Measurements from ENCODE around the gene ABLIM3. TPM values are rescaled to one million over a fixed set of nuclear protein-coding genes. Genes with fewer than 3 reads are reported as not detected.

The ABLIM3 gene
- polyA plus RNA-seq, 4 donors: 0.94 to 1.4 (median 1.2) TPM

DNA sequence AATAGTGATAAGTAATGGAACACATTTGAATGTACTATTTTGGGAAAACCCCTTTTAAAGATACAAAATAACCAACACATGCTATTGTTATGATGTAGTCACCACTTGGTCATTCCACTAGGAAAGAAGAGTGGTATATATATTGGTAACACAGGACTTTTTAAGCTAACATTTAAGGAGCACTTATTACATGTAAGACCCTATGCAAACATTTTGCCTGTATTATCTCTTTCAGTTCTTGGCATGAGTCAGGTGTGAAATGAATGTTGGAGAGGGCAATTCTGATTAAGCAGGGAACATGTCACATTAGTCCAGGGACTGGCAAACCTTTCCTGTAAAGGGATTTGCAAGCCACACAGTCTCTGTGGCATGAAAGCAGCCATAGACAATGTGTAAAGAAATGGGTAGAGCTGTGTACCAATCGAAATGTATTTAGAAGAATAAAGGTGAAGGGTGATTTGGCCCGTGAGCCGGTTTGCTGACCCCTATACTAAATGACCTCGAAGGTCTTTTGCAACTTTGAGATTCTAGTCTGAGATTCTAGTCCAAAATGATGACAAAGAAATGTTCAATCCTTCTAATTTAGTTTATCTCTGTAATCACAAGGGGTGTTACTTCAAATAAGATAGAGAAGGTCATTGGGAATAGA is 15.3 kb downstream of the ABLIM3 start:
- DNase-seq (ENCODE audit: low read depth in 4 of 4, low spot score in 2 of 4): no peak

DNA sequence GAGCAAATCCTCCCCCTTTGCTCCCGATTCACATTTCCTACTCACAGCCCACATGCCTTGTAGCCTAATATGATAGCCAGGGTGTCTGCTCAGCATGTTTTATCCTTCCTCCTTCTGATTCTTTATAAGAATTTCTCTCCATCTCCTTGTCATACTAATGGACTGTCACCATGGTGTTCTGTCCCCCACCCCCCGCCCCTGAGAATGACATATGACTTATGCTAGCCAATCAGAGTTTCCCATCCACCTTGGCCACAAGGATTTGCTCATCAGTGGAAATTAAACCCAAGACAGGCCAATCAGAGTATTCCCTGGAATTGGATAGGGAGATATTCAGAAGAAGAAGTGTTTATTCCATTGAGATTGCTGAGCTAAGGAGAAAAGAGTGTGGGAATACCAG is 16.0 kb downstream of the ABLIM3 start:
- DNase-seq (ENCODE audit: low read depth in 4 of 4, low spot score in 2 of 4): no peak

- no peak for DNase-seq (ENCODE audit: low read depth in 4 of 4, low spot score in 2 of 4)
Measured at GRCh38 chr5:149160291-149160787, 19.0 kb downstream of the ABLIM3 start.

DNA sequence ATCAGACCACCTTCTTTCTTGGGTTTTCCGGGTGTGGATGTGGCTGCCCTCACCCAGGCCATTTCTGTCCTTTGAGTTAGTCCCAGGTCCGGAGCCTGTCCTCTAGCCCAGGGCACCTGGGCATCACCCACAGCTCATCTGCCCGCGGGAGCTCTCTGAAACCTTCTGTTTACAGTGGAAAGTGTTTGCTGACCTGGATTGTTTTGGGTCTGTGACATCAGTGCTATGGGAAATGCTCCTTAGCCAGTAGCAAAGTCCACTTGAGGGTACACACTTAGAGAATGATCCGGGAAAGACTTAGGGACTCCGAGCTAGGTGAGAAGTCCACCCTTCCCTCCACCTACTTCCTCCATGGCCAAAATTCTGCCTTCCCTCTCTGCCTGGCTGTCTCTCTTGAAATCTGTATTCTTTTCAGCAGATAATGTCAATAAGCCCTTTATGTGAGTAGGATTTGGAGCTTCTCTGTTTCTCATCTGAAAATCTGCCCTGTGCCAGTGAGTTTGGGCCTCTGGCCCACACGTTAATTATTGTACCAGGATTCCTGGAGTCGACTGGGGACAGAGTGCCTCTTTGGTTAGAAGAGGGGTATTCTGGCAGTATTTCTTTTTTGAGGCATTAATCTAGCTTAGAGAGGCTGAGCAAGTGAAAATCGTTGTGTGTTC is 19.9 kb downstream of the ABLIM3 start:
- no peak for DNase-seq (ENCODE audit: low read depth in 4 of 4, low spot score in 2 of 4)

DNA sequence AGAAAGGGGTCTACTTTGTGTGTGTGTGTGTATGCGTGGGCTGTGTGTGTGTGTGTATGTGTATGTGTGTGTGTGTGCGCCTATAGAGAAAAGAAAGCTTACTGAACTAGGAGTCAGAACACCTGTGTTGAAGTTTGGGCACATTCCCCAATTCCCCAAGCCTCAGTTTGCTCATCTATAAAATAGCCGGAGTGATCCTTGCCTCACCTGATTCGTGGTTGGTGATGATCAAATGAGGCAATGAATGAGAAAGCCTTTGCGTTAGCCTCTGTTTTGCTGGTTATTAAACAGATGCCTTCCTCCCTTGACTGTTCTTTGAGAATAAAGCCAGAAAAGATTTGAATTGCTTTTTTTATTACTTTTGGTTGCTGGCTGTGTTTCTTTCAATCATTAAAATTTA is 20.6 kb downstream of the ABLIM3 start:
- no peak for DNase-seq (ENCODE audit: low read depth in 4 of 4, low spot score in 2 of 4)

DNA sequence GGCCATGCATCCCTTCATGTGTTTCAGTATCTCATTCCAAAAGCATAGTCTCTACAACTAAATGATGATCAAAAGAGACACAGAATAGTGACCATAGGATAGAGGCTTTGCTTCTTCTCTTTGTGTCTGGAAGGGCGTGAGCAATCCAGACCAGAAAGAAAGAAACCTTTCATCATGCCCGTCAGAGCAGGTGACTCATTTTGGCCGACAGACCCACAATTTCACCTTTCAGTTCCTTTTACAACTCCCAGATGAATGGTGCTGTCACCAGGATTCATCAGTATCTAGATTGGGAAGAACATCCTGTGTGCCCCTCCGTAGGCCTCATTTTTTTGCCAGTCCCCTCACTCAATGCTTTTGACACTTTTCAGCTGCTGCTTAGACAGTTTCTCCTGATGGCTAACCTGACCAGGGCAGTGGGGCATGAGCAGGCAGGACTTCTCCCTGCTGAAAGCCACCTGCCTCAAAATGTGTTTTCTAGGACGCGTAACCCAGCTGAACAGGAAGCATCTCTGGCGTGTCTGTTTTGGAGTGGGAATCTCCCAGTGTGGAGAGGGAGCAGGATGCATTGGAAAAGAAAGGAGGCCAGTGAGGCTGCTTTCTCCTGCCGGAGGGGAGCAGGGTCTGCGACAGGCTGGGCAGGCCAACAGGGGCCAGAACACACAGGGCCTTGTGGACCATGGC is 21.2 kb downstream of the ABLIM3 start:
- DNase-seq (ENCODE audit: low read depth in 4 of 4, low spot score in 2 of 4): no peak

GRCh38 chr5:149164731-149165130 is 23.4 kb downstream of the ABLIM3 start:
- DNase-seq (ENCODE audit: low read depth in 4 of 4, low spot score in 2 of 4): no peak

DNA sequence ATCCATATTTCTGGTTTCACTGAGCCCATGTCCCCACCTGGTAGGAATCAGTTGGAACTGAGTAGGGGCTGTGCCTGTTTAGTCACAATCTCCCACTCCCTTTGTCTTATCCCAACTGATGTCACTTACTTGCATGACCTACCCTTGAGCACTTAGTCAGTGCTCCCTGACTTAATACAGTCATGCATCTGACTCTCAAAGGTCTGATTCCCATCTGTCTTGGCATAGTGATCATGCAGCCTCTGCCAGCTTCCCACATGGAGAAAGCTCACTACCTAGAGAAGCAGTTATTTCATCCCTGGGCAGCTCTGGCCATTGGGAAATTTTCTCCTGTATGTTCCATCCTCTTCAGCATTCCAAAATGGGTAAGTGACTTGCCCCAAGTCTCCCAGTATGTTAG is 24.8 kb downstream of the ABLIM3 start:
- no peak for DNase-seq (ENCODE audit: low read depth in 4 of 4, low spot score in 2 of 4)

GRCh38 chr5:149166591-149167100 is 25.4 kb downstream of the ABLIM3 start:
- no peak for DNase-seq (ENCODE audit: low read depth in 4 of 4, low spot score in 2 of 4)

DNA sequence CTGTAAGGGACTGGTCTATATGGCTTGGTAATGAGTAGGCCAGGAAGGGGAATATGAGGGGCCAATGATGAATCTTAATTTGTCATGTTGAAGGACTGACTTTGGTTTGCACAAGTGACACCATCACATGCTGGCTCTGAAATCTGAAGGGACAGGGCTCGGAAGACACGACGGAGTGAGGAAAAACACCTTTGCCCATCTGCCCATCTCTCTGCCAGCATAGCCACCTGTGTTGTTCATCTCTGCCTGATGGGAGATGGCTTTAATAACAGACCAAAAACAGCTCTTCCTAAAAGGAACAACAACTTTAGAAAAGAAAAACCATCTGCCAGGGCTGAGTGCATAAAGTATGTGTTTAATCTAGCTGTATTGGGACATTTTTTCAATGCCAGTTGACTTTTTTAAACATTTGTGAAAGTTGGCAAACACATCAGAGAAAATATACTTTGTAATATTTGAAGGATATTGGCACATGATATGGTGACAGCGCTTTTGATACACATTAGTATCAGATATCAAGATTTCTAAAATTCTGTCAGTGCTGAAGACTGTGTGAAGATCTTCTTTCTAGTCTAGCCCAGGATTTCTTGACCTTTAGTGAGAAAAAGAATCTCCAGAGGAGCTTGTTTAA is 27.1 kb downstream of the ABLIM3 start:
- DNase-seq (ENCODE audit: low read depth in 4 of 4, low spot score in 2 of 4): no peak

DNA sequence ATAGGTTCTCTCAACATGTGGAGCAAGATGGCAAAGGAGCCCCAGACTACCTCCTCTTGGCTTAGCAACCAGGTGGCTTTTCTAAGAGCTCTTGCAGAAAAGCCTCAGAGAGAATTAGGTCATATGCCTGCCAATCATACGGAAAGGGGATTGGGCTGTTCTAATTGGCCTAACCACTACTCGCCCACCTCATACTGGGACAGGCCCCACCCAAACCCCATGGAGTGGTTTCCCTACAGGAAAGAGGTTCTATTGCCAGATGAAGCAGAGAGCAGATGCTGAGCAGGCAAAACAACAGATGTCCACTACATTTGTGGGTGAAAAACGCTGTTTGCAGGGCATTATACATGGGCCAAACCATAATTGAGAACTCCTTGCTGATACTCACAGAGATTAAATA is 29.0 kb downstream of the ABLIM3 start:
- DNase-seq (ENCODE audit: low read depth in 4 of 4, low spot score in 2 of 4): no peak

GRCh38 chr5:149172261-149172660 is 31.0 kb downstream of the ABLIM3 start:
- DNase-seq (ENCODE audit: low read depth in 4 of 4, low spot score in 2 of 4): no peak

DNA sequence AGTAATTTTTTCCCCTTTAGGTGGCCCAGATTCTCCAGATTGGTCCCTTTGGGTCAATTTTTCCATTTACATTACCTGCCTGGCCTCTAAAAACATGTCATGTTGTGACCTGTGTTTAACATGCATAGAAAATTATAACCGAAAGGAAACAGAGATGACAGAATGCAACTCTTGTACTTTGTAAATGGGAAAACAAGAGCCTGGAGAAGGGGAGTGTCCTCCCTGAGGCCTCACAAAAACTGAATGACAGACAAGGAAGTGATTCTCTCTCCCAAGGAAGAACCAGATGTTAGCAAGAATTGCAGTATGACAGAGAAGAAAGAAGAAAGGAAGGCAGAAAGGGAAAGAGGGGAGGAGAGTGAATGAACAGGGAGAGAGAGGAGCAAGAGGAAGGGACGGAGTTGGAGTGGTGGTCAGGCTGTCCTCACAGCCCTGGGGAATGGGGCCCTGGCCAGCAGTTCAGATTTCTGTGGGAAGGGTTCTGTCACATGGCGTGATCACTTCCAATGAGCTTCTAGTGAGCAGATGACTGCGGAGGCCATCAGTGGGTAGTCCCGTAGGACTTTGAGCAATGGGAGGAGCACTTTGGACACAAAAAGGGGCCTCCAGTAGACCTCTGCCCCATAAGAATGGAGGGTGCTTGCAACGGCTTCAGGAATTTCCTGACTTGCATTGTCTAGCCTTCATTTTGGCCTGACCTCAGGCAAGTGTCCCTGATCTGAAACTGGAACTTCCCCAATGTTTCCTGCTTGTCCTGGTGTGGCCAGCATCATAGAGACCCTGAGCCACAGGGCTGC is 31.6 kb downstream of the ABLIM3 start:
- DNase-seq (ENCODE audit: low read depth in 4 of 4, low spot score in 2 of 4): no peak

DNA sequence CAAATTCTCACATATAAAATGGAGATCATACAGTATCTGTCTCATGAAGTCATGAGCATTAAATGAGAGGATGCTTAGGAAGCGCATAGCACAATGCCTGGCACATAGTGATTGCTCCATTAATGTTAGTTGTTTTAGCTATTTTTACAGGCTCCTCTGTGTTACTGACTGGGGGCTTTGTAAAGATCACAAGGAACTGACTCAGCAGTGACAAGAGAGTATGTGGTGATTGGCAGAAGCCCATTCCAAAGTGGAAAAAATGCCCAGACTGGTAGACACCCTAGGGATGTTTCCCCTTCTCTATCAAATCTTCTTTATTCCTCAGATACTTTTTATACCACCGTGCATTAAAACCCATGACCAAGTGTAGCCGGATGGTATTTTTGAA is 33.5 kb downstream of the ABLIM3 start:
- no peak for DNase-seq (ENCODE audit: low read depth in 4 of 4, low spot score in 2 of 4)

DNA sequence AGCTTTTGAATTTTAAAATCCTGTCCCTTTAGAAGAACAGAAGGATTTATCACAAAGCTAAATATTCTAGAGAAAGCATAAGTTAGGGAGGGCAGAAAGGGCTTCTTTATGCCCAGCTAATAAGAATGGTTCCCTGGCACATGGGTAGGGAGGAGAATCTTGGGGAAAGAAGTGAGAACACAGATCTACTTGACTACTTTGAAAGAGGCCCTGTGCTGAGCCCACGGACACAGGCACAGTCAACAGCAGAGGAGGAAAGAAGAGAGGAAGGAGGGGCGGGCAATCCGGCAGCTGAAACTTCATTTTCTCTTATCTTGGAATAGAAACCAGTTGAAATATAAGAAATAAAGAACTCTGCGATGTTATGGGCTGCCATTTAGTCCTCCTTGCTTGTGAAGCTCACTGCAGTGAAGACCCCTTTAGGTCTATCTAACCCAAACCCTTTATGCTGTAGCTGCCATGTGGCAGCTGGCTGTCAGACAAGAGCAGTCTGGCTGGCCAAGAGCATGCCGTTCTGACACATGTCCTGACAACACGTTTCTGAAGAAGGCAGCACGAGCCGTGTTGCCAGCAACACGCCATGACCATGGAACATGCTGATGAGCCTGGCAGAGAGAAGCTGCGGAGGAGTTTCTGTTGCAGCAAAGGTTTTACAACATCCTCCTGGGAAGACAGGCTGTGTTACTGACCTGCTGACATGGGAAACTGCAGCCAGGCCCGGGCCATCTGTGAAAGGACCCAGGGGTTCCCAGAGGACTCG is 34.2 kb downstream of the ABLIM3 start:
- DNase-seq (ENCODE audit: low read depth in 4 of 4, low spot score in 2 of 4): no peak

DNA sequence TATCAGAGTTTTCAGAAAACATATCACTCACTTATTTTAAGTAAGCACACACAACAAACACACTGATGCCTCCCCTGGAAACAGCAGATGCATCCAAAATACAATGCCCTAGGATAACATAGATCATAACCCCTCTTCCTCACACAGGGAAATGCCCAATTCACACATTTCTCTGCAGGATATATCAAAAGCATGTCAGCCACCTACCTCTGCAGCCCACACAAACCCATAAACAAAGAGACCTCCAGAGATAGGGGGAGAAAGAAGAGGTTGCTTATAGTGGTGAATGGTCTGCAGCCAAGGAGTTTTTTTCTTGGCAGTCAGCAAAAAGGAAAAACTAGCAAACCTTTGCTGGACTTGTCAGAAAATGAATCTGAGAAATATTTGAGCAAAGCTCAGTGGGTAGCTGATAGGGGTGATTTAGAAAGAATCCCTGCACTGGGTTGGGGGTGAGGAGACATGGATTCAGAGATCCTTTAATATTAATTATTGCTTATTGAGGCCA is 36.1 kb downstream of the ABLIM3 start:
- DNase-seq (ENCODE audit: low read depth in 4 of 4, low spot score in 2 of 4): no peak

DNA sequence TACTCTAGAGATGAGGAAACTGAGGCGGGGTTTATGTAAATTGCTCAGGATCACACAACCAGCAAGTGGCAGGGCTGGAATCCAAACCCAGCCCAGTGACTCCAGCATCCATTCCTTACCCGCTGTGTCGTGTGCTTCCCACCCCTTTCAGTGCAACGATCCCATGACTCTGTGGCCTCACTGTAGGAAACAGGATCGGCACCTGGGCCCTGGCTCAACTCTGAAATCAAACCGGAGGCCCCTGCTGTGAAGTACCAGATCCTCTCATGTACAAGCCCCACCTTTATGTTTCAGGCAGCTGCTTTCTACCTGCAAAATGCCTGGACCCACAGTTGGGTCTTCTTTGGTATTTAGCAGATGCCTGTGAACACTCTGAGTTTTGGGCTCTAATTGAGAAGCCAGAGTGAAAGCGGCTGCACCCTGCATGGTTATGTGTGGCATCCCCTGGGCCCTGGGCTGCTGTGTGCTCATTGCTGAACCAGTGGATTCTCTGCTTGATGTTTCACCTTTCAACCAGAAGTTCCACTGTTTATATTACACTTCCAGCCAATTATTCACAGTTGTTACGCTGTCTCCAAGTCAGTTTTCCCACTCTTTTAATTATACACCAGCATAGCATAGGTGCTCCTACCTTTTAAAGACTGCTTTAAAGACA is 36.7 kb downstream of the ABLIM3 start:
- no peak for DNase-seq (ENCODE audit: low read depth in 4 of 4, low spot score in 2 of 4)

GRCh38 chr5:149181732-149182131 is 40.4 kb downstream of the ABLIM3 start:
- no peak for DNase-seq (ENCODE audit: low read depth in 4 of 4, low spot score in 2 of 4)

DNA sequence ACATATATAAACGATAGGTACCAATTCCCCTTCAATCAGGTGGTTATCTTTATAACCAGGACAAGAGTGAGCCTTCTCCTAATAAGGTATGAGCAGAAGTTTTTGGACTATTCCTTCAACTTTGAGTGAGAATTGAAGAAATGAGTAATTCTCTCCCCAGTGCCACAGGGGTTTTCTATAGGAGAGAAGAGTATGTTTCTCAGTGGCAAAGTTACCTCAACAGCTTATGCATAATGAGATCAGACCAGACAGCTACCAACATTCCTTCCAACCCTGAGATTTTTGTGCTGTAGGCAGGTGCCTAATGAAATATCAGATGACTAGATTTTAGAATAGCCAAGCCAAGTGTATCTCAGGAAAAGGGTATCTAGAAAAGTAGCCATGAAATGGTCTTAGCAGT is 40.9 kb downstream of the ABLIM3 start:
- DNase-seq (ENCODE audit: low read depth in 4 of 4, low spot score in 2 of 4): no peak

Data from left renal cortex interstitium (tissue), 4 donors.